Natural killer cell treated with Interleukin-12 subunit alpha and Interleukin-12 subunit beta and Interleukin-15 and Interleukin-18, amount 100 ng/mL, for 72 hours (primary cell): ENCODE measurements around the gene C1QL1. TPM values are rescaled to one million over a fixed set of nuclear protein-coding genes. Genes with fewer than 3 reads are reported as not detected.

Experiments used
- ATAC-seq, 2 donors: fragments of 150-1000 bp; cut with Tn5 transposase in 1 of 2; sonication (Bioruptor Pico), chemical (Tn5 transposase) in 1 of 2; 2 replicates each; pipeline ENCODE4 v1.10.0; 2021
- DNase-seq: peaks from one replicate; pipeline ENCODE4 v3.0.0; 2022; ENCODE audit warnings: low spot score
- H3K27ac Mint-ChIP-seq, 2 donors: 1 replicate in 1 of 2; 2 replicates in 1 of 2; pipeline ENCODE4 v1.8.0; 2022; ENCODE audit warnings: mixed read lengths in 2 of 2, mild to moderate bottlenecking in 1 of 2, moderate library complexity in 1 of 2
- H3K27me3 Mint-ChIP-seq, 2 donors: 1 replicate in 1 of 2; 2 replicates in 1 of 2; pipeline ENCODE4 v1.8.0; 2022; ENCODE audit warnings: mixed read lengths in 2 of 2
- H3K36me3 Mint-ChIP-seq: one replicate; pipeline ENCODE4 v1.8.0; 2022; ENCODE audit warnings: mixed read lengths
- H3K4me1 Mint-ChIP-seq, 2 donors: 1 replicate in 1 of 2; 2 replicates in 1 of 2; pipeline ENCODE4 v1.8.0; 2022; ENCODE audit warnings: low read depth in 2 of 2, mixed read lengths in 2 of 2, mild to moderate bottlenecking in 1 of 2
- H3K4me3 Mint-ChIP-seq: one replicate; pipeline ENCODE4 v1.8.0; 2022; ENCODE audit warnings: mixed read lengths
- H3K9me3 Mint-ChIP-seq: 2 replicates; pipeline ENCODE4 v1.8.0; 2022; ENCODE audit warnings: mixed read lengths
- total RNA-seq, 2 donors: library from RNA; stranded (reverse); gene quantifications; one replicate each; pipeline ENCODE4 v1.2.3, GENCODE V29; 2022

The C1QL1 gene
- total RNA-seq, 2 donors from 2014 or later, result not detected

- no peak within 1 kb of the TSS for H3K4me3 Mint-ChIP-seq
- ATAC-seq (no peak), DNase-seq (no peak)
- no peak within 1 kb of the TSS for H3K27ac Mint-ChIP-seq
- no peaks in the 10 kb centered on the region for H3K9me3 Mint-ChIP-seq
- H3K27me3 Mint-ChIP-seq, result peaks cover 16 to 17% of the 10 kb centered on the region in 2 donors
- no peaks in the 10 kb centered on the region for H3K36me3 Mint-ChIP-seq
- peaks cover 10 to 11% of the 10 kb centered on the region in 2 donors for H3K4me1 Mint-ChIP-seq
Measured at GRCh38 chr17:44915321-44915726, 52.8 kb downstream of the C1QL1 start, which contains the start of gene GFAP. Gene GFAP, minus strand, starts transcription at chr17:44915500. Its CDS starts 14 bp downstream, at chr17:44915486.

GRCh38 chr17:44914698-44915271, 53.3 kb downstream of the C1QL1 start:
- H3K4me1 Mint-ChIP-seq, result peaks cover 10 to 11% of the 10 kb centered on the region in 2 donors
- no peak overlapping the region for H3K4me3 Mint-ChIP-seq
- ATAC-seq (no peak), DNase-seq (no peak)
- H3K27ac Mint-ChIP-seq, result no peak overlapping the region
- no peaks in the 10 kb centered on the region for H3K36me3 Mint-ChIP-seq
- H3K9me3 Mint-ChIP-seq, result no peaks in the 10 kb centered on the region
- peaks cover 16 to 17% of the 10 kb centered on the region in 2 donors for H3K27me3 Mint-ChIP-seq

DNA sequence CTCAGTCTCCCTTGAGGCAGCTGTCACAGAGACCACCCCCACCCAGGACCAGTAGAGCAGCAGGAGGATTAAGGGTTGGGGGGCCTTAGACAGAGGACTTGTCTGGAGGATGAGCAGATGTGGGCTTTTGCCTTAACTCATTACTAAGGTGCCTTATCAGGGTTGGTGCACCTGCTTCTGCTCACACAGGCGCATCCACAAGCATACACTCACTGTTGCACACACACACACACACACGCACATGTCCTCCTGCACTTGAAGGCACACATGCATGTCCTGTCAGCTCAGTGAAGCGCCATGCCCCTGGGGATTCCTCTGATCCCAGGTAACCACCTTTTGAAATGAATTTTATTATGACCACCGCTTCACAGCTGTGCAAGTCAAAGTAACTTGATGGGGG, 54.0 kb downstream of the C1QL1 start:
- DNase-seq (no peak), ATAC-seq (no peak)
- Mint-ChIP-seq H3K4me1 (peaks cover 10 to 11% of the 10 kb centered on the region in 2 donors), H3K9me3 (no peaks in the 10 kb centered on the region), H3K27ac (no peak overlapping the region), H3K4me3 (no peak overlapping the region), H3K36me3 (no peaks in the 10 kb centered on the region), H3K27me3 (peaks cover 16 to 17% of the 10 kb centered on the region in 2 donors)

- no peak for ATAC-seq
Measured at GRCh38 chr17:44913676-44914075, 54.4 kb downstream of the C1QL1 start.

DNA sequence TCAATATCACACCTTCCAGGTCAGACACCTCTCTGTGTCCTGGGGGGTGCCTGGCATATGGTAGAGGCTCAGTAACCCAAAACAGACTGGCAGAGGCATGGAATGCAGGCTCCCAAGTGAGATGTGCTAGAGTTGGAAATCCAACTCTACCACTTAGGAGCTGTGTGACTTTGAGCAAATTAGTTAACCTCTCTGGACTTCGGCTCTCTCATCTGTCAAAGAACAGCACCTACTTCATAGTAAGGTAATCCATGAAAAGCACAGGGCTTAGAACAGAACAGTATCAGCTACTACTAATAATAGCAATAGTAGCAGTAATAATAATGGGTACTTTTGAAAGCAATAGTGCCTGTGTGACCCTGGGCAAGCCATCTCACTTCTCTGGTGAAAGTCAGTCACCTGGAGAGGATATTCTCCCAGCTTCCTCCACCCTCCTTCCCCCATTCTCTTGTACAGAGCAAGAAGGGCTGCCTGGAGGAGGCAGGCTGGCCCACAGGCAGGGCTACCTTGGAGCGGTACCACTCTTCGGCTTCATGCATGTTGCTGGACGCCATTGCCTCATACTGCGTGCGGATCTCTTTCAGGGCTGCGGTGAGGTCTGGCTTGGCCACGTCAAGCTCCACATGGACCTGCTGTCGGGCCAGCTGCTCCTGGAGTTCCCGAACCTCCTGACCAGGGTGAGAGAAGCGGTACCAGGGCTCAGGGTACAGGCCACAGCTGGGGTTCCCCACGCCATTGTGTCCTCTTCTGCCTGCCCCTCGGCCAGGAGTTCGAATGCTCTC, 55.1 kb downstream of the C1QL1 start:
- no peaks in the 10 kb centered on the region for H3K36me3 Mint-ChIP-seq
- H3K27me3 Mint-ChIP-seq, result peaks cover 16 to 19% of the 10 kb centered on the region in 2 donors
- no peaks in the 10 kb centered on the region for H3K9me3 Mint-ChIP-seq
- ATAC-seq (no peak), DNase-seq (no peak)
- H3K4me1 Mint-ChIP-seq, result peaks cover 10 to 11% of the 10 kb centered on the region in 2 donors
- no peak overlapping the region for H3K27ac Mint-ChIP-seq
- peak overlapping the region; percentile 49 for H3K4me3 Mint-ChIP-seq

More at GRCh38 chr17:44913676-44914075, 54.4 kb downstream of the C1QL1 start:
- Mint-ChIP-seq H3K4me1 (peaks cover 10 to 11% of the 10 kb centered on the region in 2 donors), H3K9me3 (no peaks in the 10 kb centered on the region), H3K27ac (no peak overlapping the region), H3K36me3 (no peaks in the 10 kb centered on the region), H3K27me3 (peaks cover 16 to 18% of the 10 kb centered on the region in 2 donors), H3K4me3 (no peak overlapping the region)
- no peak for DNase-seq

DNA sequence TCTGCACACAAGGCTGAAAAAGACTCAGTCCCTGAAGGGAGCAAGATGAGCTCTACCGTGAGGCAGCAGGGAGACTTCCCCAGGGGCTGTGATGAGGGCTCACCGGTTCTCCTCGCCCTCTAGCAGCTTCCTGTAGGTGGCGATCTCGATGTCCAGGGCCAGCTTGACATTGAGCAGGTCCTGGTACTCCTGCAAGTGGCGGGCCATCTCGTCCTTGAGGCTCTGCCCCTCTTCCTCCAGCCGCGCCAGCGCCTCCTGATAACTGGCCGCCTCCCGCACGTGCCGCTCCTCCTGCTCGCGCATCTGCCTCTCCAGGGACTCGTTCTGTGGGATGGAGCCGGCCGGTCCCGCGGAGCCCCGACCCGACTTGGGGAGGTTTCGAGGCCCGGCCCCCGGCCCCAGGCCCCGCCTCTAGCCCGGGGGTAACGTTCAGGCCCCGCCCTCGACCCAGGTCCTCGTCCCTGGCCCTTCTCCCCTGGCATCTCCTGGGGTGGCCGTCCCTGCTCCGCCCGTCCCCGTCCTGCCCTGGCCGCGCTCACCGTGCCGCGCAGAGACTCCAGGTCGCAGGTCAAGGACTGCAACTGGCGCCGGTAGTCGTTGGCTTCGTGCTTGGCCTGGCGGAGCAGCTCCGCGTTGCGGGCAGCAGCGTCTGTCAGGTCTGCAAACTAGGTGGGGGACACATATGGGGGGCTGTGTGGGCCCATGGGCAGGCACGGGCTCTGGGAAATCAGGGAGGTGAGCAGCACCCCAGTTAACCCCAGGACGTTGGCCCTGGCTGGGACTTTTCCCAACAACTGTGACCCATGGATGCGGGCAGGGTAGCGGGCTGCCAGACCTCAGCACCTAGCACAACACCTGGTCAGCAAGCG, 56.7 kb downstream of the C1QL1 start:
- peak; percentile 71 to 74 for ATAC-seq
- peak overlapping the region; percentile 12 for H3K4me3 Mint-ChIP-seq
- no peak overlapping the region for H3K27ac Mint-ChIP-seq

GRCh38 chr17:44910231-44911106, 57.6 kb downstream of the C1QL1 start:
- Mint-ChIP-seq H3K27me3 (peaks cover 16 to 22% of the 10 kb centered on the region in 2 donors), H3K27ac (no peak overlapping the region), H3K4me1 (peaks cover 10 to 11% of the 10 kb centered on the region in 2 donors), H3K36me3 (no peaks in the 10 kb centered on the region), H3K9me3 (no peaks in the 10 kb centered on the region), H3K4me3 (peak overlapping the region; percentile 12)
- DNase-seq, result no peak
- no peak for ATAC-seq

More for the DNA sequence above, 56.7 kb downstream of the C1QL1 start:
- Mint-ChIP-seq H3K4me1 (peaks cover 10 to 11% of the 10 kb centered on the region in 2 donors), H3K27me3 (peaks cover 16 to 20% of the 10 kb centered on the region in 2 donors), H3K36me3 (no peaks in the 10 kb centered on the region), H3K9me3 (no peaks in the 10 kb centered on the region)
- DNase-seq, result no peak

Other genes with a start within 250 kb of the C1QL1 start
- gene ADAM11, start 209.3 kb downstream of the C1QL1 start, total RNA-seq, result under 1 TPM; 0.31 to 0.53 TPM
- 1 to 10 TPM; 1.4 to 2.5 TPM for gene GJC1, start 138.0 kb downstream of the C1QL1 start, total RNA-seq
- not detected for gene HIGD1B, start 120.4 kb downstream of the C1QL1 start, total RNA-seq
- gene EFTUD2, start 68.9 kb downstream of the C1QL1 start, total RNA-seq, result 100 to 1,000 TPM; 192 to 232 TPM
- not detected for gene GFAP, start 52.8 kb downstream of the C1QL1 start, total RNA-seq
- 100 to 1,000 TPM in 1 of 2 donors, 10 to 100 TPM in 1; 26.5 to 100 TPM for gene KIF18B, start 20.5 kb downstream of the C1QL1 start, total RNA-seq
- gene DCAKD, start 83.3 kb upstream of the C1QL1 start, total RNA-seq, result 10 to 100 TPM; 17.9 to 36.4 TPM
- gene NMT1, start 93.0 kb upstream of the C1QL1 start, total RNA-seq, result 100 to 1,000 TPM; 147 to 161 TPM
- gene PLCD3, start 164.2 kb upstream of the C1QL1 start, total RNA-seq, result 1 to 10 TPM; 2.7 to 5.9 TPM
- 10 to 100 TPM in 1 of 2 donors, 1 to 10 TPM in 1; 8.3 to 14.8 TPM for gene ACBD4, start 167.4 kb upstream of the C1QL1 start, total RNA-seq
- gene HEXIM1, start 180.2 kb upstream of the C1QL1 start, total RNA-seq, result 10 to 100 TPM; 48.0 to 66.9 TPM
- gene HEXIM2, start 193.6 kb upstream of the C1QL1 start, total RNA-seq, result 10 to 100 TPM in 1 of 2 donors, 1 to 10 TPM in 1; 6.1 to 10.7 TPM